ENCODE measurements around the gene EFS.
A peak's percentile ranks its signal among the peaks of the same experiment; 100 is the strongest.

EFS gene

DNA sequence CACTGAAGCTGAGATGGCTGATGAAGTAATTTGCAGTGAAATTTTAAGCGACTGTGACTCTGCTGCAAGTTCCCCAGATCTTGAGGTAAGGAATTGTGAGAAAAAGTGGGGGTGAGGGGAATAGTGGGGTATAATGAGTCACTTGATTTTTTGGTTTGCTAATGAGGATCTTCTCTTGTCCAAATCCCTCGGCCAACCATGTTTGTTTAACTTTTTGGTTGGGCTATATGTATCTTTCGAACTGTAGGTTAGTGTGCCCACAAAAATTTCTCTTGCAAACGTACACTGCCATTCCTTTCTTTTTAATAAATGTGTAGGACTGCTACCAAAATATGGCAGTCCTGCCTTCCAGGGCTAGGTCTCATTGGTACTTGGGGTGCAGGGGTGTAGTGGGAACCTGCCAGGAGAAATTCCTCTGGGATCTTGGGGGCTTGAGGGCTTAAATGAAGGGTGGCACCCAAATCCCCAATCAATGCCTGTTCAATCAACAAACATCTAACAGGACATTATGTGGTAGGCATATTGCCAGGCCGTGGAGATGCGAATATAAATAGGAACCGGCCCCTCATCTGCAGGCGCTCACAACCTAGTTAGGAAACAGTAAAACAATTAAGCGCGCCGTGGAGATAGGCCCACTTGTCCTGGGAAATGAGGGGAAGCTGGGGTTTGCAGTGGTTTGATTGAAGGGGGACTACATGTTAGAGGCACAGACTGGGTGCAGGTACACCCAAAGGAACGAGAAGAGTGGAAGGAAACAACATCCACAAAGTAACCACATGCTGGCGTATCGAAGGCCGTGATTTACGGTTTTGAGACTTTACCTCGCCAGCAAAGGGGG lies 45.0 kb downstream of the EFS start:
- Histone ChIP-seq H3K4me3 (ENCODE audit: low read depth, low read length) (peak overlapping the region; percentile 50), H3K4me1 (ENCODE audit: control insufficient read depth, insufficient read depth, low read length) (peaks cover 15% of the 10 kb centered on the region), H3K9me3 (ENCODE audit: control insufficient read depth, insufficient read depth, low read depth, low read length) (no peaks in the 10 kb centered on the region), H3K36me3 (ENCODE audit: control insufficient read depth in 2 of 2, insufficient read depth in 1 of 2, low read length in 2 of 2) (peaks cover 21 to 39% of the 10 kb centered on the region in 2 experiments), H3K27ac (ENCODE audit: extremely low read depth, low read depth, low read length) (peak overlapping the region; percentile 67)
- POLR2A ChIA-PET = interaction anchor here (0.6 to 7.9 kb wide), 8 partner anchors 10 to 794 kb away, joined by 3 to 170 read pairs (median 8); partner anchors contain the start of genes ACIN1, BCL2L2, C14orf119 and DCAF11
- TF ChIP-seq ZNF449 (tag by site-specific recombination; IDR thresholded peaks at IDR 0.05) (peak; percentile 63; the same call in 1 of the 2 replicates), ZNF335 (tag by site-specific recombination; conservative IDR thresholded peaks at IDR 0.05) (peak; percentile 41; the same call in 1 of the 2 replicates), ZNF202 (tag by site-specific recombination; IDR thresholded peaks at IDR 0.05; ENCODE audit: borderline replicate concordance) (no peak), ZNF324 (tag by site-specific recombination; IDR thresholded peaks at IDR 0.05) (0 out of 2 replicates have a peak, but pooled peaks have one; percentile 11), SP7 (tag by site-specific recombination; IDR thresholded peaks at IDR 0.05) (0 out of 2 replicates have a peak, but pooled peaks have one; percentile 43)
- CTCF ChIA-PET = interaction anchor here (0.6 to 1.7 kb wide), 7 partner anchors 14 to 252 kb away, joined by 3 to 12 read pairs (median 5); no protein-coding TSS in a partner anchor

DNA sequence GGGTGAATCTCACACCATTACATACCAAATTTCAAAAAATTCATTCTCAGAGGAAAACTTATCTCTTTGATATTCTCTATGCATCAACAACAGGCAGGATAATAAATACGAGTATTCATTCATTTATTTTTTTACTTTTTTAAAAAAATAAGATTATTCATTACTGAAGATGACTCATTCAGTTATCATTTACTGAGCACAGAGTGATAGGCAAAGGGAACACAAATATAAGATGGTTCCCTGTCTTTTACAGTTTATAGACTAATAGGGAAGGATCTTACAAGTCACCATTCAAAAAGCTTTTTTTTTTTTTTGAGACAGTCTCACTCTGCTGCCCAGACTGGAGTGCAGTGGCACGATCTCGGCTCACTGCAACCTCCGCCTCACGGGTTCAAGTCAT lies 48.7 kb downstream of the EFS start:
- TF ChIP-seq, protein P1, sequence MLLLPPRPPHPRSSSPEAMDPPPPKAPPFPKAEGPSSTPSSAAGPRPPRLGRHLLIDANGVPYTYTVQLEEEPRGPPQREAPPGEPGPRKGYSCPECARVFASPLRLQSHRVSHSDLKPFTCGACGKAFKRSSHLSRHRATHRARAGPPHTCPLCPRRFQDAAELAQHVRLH (tag by site-specific recombination; IDR thresholded peaks at IDR 0.05) = no peak
- TF ChIP-seq ZNF2 (tag by site-specific recombination; IDR thresholded peaks at IDR 0.05) (no peak), ZNF155 (tag by site-specific recombination; IDR thresholded peaks at IDR 0.05) (no peak), ZNF426 (tag by site-specific recombination; IDR thresholded peaks at IDR 0.05) (no peak), HOXC10 (CRISPR knock-in tag; IDR thresholded peaks at IDR 0.05) (no peak), ZFP37 (tag by site-specific recombination; IDR thresholded peaks at IDR 0.05) (no peak), RBAK (tag by site-specific recombination; IDR thresholded peaks at IDR 0.05) (no peak), ZNF473 (tag by site-specific recombination; IDR thresholded peaks at IDR 0.05) (no peak), KLF10 (tag by site-specific recombination; IDR thresholded peaks at IDR 0.05) (no peak), ZEB2 (tag by site-specific recombination; IDR thresholded peaks at IDR 0.05) (no peak), ZNF239 (tag by site-specific recombination; IDR thresholded peaks at IDR 0.05) (no peak), KLF1 (tag by site-specific recombination; IDR thresholded peaks at IDR 0.05) (no peak), ZFP69B (tag by site-specific recombination; IDR thresholded peaks at IDR 0.05) (no peak), ZNF423 (tag by site-specific recombination; IDR thresholded peaks at IDR 0.05) (no peak), SCRT2 (tag by site-specific recombination; IDR thresholded peaks at IDR 0.05) (no peak)
- TF ChIP-seq, protein P2, sequence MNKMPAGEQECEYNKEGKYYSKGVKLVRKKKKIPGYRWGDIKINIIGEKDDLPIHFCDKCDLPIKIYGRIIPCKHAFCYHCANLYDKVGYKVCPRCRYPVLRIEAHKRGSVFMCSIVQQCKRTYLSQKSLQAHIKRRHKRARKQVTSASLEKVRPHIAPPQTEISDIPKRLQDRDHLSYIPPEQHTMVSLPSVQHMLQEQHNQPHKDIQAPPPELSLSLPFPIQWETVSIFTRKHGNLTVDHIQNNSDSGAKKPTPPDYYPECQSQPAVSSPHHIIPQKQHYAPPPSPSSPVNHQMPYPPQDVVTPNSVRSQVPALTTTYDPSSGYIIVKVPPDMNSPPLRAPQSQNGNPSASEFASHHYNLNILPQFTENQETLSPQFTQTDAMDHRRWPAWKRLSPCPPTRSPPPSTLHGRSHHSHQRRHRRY (tag by site-specific recombination; IDR thresholded peaks at IDR 0.05) = no peak
- TF ChIP-seq, protein P3, sequence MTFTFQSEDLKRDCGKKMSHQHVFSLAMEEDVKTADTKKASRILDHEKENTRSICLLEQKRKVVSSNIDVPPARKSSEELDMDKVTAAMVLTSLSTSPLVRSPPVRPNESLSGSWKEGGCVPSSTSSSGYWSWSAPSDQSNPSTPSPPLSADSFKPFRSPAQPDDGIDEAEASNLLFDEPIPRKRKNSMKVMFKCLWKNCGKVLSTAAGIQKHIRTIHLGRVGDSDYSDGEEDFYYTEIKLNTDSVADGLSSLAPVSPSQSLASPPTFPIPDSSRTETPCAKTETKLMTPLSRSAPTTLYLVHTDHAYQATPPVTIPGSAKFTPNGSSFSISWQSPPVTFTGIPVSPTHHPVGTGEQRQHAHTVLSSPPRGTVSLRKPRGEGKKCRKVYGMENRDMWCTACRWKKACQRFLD (tag by site-specific recombination; IDR thresholded peaks at IDR 0.05) = no peak
- TF ChIP-seq, protein P4, sequence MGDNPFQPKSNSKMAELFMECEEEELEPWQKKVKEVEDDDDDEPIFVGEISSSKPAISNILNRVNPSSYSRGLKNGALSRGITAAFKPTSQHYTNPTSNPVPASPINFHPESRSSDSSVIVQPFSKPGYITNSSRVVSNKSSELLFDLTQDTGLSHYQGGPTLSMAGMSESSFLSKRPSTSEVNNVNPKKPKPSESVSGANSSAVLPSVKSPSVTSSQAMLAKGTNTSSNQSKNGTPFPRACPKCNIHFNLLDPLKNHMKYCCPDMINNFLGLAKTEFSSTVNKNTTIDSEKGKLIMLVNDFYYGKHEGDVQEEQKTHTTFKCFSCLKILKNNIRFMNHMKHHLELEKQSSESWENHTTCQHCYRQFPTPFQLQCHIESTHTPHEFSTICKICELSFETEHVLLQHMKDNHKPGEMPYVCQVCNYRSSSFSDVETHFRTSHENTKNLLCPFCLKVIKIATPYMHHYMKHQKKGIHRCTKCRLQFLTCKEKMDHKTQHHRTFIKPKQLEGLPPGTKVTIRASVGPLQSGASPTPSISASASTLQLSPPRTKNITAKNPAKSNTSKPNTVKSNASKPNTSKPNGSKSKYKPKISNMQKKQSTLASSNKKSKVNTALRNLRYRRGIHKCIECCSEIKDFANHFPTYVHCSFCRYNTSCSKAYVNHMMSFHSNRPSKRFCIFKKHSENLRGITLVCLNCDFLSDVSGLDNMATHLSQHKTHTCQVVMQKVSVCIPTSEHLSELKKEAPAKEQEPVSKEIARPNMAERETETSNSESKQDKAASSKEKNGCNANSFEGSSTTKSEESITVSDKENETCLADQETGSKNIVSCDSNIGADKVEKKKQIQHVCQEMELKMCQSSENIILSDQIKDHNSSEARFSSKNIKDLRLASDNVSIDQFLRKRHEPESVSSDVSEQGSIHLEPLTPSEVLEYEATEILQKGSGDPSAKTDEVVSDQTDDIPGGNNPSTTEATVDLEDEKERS (tag by site-specific recombination; IDR thresholded peaks at IDR 0.05) = no peak
- TF ChIP-seq, protein P5, sequence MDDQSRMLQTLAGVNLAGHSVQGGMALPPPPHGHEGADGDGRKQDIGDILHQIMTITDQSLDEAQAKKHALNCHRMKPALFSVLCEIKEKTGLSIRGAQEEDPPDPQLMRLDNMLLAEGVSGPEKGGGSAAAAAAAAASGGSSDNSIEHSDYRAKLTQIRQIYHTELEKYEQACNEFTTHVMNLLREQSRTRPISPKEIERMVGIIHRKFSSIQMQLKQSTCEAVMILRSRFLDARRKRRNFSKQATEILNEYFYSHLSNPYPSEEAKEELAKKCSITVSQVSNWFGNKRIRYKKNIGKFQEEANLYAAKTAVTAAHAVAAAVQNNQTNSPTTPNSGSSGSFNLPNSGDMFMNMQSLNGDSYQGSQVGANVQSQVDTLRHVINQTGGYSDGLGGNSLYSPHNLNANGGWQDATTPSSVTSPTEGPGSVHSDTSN (CRISPR knock-in tag; IDR thresholded peaks at IDR 0.05) = no peak
- H3K9me3 ChIP-seq (ENCODE audit: control insufficient read depth, insufficient read depth, low read depth, low read length) = no peaks in the 10 kb centered on the region
- CTCF ChIA-PET = interaction anchor here (0.7 kb wide), 1 partner anchor 8 kb away, joined by 3 read pairs; no protein-coding TSS in a partner anchor
- no peak overlapping the region for H3K4me3 ChIP-seq (ENCODE audit: low read depth, low read length)
- peaks cover 7% of the 10 kb centered on the region; the same call in 1 of the 2 replicates for H3K4me1 ChIP-seq (ENCODE audit: control insufficient read depth, insufficient read depth, low read length)
- no peak overlapping the region for H3K27ac ChIP-seq (ENCODE audit: extremely low read depth, low read depth, low read length)
- POLR2A ChIA-PET = interaction anchor here (7.9 kb wide), 1 partner anchor 12 kb away, joined by 170 read pairs; the partner anchor contains the start of genes BCL2L2 and PPP1R3E
- H3K36me3 ChIP-seq (ENCODE audit: control insufficient read depth in 2 of 2, insufficient read depth in 1 of 2, low read length in 2 of 2) = peaks cover 14 to 20% of the 10 kb centered on the region in 2 experiments
